GM20000 (cell line): ENCODE data around the gene CDKN2D.

Source experiments
- DNase-seq: peaks from one replicate; pipeline ENCODE4 v3.0.0; 2012; ENCODE audit warnings: low spot score
- TF ChIP-seq, protein P1 (sequence below): IDR thresholded peaks from 2 replicates; pipeline ENCODE4 v1.5.1; 2012; ENCODE audit warnings: mild to moderate bottlenecking, control low read depth; ENCODE audit errors: extremely low read depth, missing control alignments

CDKN2D gene

DNA sequence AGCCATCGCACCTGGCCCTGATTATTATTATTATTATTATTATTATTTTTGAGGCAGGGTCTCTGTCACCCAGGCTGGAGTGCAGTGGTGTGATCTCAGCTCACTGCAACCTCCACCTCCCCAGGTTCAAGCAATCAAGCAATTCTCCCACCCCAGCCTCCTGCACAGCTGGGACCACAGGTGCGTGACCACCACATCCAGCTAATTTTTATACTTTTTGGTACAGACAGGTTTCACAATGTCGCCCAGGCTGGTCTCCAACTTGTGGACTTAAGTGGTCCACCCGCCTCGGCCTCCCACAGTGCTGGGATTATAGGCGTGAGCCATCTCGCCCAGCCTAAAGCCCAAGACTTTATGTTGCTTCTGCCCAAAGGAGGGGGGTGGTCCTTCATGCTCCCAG, 24.4 kb upstream of the CDKN2D start:
- TF ChIP-seq, protein P1, sequence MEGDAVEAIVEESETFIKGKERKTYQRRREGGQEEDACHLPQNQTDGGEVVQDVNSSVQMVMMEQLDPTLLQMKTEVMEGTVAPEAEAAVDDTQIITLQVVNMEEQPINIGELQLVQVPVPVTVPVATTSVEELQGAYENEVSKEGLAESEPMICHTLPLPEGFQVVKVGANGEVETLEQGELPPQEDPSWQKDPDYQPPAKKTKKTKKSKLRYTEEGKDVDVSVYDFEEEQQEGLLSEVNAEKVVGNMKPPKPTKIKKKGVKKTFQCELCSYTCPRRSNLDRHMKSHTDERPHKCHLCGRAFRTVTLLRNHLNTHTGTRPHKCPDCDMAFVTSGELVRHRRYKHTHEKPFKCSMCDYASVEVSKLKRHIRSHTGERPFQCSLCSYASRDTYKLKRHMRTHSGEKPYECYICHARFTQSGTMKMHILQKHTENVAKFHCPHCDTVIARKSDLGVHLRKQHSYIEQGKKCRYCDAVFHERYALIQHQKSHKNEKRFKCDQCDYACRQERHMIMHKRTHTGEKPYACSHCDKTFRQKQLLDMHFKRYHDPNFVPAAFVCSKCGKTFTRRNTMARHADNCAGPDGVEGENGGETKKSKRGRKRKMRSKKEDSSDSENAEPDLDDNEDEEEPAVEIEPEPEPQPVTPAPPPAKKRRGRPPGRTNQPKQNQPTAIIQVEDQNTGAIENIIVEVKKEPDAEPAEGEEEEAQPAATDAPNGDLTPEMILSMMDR, result no peak
- no peak for DNase-seq

DNA sequence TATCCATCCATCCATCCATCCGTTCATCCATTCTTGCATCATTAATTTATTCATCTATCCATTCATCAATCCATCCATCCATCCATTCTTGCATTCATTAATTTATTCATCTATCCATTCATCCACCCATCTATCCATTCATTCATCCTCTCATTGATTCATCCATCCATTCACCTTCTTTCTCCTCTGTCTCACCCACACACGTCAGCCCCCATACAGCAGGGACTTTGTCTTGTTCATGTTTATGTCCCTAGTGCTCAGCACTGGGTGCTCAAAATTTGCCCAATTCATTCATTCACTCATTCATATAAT, 19.0 kb upstream of the CDKN2D start:
- TF ChIP-seq, protein P1, result no peak
- no peak for DNase-seq

DNA sequence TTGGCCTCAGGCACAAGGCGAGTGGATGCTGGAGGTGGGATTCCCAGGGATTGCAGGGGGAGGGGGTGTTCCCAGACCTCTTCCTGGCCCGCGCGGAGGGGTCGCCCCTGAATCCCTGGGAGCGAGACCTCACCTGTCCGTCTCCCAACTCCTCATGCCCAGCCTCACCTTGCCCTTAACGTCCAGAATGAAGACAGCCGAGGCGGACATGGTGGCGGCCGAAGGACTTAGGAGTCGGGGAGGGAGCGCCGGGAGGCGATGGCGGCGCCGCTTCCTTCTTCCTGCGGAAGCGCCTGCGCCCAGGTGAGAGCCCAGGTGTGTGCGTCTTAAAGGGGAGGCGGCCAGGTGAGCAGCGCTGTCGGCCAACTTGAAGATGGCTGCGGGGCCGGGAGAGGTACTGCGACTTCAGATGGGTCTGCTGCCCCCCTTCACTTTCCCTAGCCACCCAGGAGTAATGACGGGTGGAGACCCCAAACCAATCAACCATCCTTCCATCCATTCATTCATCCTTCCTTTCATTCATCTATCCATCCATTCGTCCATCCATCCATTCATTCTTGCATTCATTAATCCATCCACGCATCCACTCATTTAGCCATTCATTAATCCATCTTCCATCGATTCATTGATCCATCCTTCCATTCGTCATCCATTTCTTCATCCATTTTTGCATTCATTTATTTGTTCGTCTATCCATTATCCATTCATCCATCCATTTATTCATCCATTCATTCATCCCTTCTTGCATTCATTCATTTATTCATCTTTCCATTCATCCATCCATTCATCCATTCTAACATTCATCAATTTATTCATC, 18.5 kb upstream of the CDKN2D start, which contains the start of gene AP1M2:
Gene AP1M2 (minus strand): TSS at position 291 of the 817 bp plus-strand sequence. CDS start 81 bp downstream, at position 210.
- TF ChIP-seq, protein P1, result no peak

DNA sequence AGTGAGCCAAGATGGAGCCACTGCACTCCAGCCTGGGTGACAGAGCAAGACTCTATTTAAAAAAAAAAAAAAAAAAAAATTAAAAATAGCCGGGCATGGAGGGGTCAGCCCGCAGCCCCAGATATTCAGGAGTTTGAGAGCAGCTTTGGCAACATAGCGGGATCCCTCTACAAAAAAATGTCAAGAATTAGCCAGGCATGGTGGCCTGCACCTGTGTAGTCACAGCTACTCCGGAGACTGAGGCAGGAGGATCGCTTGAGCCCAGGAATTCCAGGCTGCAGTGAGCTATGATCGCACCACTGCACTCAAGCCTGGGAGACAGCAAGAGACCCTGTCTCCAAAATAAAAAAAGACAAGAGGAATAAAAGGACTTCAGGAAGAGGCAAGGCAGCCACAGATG, 17.6 kb upstream of the CDKN2D start:
- TF ChIP-seq, protein P1, result no peak
- DNase-seq, result no peak

More for the DNA sequence above, 18.5 kb upstream of the CDKN2D start, which contains the start of gene AP1M2:
- DNase-seq, result no peak

DNA sequence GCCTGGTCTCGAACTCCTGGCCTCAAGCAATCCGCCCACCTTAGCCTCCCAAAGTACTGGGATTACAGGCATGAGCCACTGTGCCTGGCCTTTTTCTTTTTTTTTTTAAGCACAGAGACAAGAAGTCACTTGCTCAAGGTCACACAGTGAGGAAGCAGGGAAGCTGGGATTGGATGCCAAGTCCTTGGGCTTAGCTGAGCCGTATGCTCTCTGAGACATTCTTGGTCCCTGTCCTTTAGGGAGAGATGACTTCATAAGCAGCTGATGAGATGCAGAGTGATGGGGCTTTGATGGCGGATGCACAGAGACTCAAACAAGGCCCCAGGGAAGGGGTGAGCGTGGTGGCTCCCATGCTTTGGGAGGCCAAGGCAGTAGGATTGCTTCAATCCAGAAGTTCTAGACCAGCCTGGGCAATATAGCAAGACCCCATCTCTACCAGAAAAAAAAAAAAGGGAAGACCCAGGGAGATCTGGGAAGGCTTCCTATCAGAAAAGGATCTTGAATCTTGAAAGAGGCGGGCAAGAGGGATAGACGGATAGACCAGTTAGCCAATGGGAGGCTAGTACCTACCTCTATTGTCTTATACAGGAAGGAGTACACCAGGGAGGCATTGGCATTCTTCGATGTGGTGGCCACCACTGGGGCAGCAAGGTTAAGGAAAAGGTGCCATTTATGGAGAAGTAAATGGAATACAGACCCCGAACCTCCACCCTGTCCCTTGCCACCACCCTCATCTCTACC, 14.4 kb upstream of the CDKN2D start:
- no peak for DNase-seq
- TF ChIP-seq, protein P1, result no peak

DNA sequence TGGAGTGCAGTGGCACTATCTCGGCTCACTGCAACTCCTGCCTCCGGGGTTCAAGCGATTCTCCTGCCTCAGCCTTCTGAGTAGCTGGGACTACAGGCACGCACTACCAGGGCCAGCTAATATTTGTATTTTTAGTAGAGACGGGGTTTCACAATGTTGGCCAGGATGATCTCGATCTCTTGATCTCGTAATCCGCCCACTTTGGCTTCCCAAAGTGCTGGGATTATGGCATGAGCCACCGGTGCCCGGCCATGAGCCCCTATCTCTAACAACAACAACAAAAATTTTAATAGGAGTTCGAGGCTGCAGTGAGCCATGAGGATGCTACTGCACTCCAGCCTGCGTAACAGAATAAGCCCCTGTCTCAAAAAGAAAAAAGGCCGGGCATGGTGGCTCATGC, 13.3 kb upstream of the CDKN2D start:
- TF ChIP-seq, protein P1, result no peak
- DNase-seq, result no peak

DNA sequence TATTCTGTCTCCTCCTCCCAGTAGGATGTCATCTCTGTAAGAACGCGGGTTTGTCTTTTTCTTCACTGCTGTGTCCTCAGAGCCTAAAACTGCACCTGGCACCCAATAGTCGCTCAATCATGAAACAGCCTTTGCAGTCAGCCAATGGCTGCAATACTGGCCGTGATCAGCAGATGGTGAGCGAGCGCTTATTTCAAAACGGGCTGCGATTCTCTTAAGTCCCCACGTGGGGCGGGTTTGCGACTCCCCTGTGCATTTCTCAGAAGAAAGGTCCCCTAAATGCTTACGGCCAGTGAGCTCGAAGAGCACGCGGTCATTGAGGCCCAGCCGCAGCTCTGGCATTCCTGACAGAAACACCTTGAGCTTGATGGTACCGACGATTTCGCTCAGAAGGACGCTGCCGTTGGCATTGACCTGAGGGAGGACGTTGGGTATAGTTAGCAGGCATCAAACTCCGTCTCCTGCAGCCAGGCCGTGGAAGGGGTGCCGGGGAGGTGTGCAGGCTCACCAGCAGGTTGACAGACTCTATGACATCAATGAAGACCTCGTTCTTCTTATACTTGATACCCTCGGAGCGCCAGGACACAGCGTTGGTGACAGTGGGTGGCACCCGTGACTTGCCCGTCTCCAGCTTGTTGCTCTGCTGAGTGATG, 12.3 kb upstream of the CDKN2D start:
- peak; percentile 80 for DNase-seq
- TF ChIP-seq, protein P1, result peak; percentile 99
